NCI-H69 (cell line): ENCODE results near the gene NKTR.

Source experiments
- DNase-seq: peaks from one replicate; lab custom pipeline; 2025; lab: John Stamatoyannopoulos, UW

NKTR gene

GRCh38 chr3:42649783-42650182 lies 49.3 kb downstream of the NKTR start:
- DNase-seq = no peak

- no peak for DNase-seq
Measured at GRCh38 chr3:42651248-42652091, 51.0 kb downstream of the NKTR start.

DNA sequence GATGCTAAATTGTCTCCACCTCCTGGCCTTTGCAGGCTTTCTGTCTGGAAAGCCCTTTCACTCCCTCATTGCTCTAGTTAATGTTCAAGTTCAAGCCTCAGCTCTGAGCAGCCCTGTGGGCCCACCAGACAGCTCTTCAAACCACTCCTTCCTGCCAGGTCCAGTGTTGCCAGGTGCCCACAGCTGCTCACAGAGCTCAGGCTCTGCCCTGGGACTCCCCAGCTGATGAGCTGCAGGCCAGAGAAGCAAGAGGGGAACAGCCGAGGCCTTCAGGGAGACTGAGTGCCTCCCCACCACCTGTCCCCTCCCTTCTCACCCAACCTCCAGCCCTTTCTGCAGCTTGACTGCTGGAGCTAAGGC lies 51.7 kb downstream of the NKTR start:
- DNase-seq = no peak

GRCh38 chr3:42652611-42653302 lies 52.3 kb downstream of the NKTR start:
- peak; percentile 51 for DNase-seq

GRCh38 chr3:42653303-42653559 lies 52.7 kb downstream of the NKTR start:
- no peak for DNase-seq

GRCh38 chr3:42653560-42654330 lies 53.3 kb downstream of the NKTR start, which contains the start of gene ZBTB47:
TSS of gene ZBTB47 (plus strand) at chr3:42653697. CDS start at chr3:42658356, 4,659 bp downstream.
- DNase-seq = peak; percentile 72

- DNase-seq = peak; percentile 84
Measured at GRCh38 chr3:42654331-42655201, 54.1 kb downstream of the NKTR start.

DNA sequence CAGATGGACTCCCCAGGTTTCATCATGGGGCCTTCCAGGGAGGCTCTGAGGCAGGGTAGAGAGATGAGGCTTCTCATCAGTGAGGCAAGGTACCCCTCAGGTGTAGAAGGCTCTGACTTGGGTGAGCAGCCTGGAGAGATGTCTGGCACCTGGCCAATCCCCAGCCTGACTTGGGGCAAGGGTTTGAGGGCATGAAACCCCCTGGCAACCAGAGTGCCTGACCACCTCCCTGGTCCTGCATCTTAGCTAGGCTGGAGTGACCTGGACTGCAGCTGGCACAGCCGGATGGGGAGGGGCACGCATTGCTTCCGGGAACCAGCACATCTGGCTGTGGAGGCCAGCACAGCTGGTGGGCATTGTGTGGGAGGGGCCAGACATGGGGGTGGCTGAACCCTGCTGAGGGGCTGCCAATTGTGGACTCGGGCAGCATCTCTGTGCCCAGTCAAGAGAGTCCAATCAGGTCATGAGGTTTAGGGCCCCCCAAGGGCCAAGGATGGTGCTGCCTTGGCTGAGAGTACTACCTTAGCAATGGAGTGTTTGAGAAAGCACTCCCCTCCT lies 54.9 kb downstream of the NKTR start:
- peak; percentile 29 for DNase-seq

DNA sequence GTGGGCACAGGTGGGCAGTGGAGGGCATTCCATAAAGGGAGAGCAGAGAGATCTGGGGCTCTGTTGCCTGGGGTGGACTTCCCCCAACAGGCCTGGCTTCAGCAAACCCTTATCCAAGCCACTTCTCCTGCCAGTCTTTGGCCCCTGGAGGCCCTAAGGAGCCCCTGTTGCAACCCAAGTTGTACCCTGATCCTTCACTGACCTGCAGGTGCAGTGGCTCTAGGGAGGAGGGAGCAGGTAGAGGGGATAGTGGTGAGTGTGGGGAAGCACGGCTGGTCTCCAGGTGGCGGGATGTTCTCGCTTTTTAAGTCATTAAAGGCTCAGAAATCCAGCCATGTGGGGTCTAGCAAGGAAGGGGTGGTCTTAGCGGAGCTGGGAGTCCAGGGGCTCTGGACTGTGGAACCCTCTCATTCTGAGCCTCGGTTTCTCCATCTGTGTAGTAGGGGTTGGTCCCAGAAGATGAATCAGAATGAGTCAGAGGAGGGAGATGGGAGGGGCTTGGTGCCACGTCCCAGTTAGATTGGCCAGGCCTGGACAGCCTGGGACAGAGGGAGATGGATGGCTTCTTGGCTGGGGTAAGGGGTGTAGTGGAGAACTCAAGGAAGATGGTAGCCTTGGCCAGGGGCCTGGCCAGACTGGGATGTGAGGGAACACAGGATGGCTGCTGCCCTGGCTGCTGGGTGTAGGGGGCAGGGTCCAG lies 55.6 kb downstream of the NKTR start:
- no peak for DNase-seq

DNA sequence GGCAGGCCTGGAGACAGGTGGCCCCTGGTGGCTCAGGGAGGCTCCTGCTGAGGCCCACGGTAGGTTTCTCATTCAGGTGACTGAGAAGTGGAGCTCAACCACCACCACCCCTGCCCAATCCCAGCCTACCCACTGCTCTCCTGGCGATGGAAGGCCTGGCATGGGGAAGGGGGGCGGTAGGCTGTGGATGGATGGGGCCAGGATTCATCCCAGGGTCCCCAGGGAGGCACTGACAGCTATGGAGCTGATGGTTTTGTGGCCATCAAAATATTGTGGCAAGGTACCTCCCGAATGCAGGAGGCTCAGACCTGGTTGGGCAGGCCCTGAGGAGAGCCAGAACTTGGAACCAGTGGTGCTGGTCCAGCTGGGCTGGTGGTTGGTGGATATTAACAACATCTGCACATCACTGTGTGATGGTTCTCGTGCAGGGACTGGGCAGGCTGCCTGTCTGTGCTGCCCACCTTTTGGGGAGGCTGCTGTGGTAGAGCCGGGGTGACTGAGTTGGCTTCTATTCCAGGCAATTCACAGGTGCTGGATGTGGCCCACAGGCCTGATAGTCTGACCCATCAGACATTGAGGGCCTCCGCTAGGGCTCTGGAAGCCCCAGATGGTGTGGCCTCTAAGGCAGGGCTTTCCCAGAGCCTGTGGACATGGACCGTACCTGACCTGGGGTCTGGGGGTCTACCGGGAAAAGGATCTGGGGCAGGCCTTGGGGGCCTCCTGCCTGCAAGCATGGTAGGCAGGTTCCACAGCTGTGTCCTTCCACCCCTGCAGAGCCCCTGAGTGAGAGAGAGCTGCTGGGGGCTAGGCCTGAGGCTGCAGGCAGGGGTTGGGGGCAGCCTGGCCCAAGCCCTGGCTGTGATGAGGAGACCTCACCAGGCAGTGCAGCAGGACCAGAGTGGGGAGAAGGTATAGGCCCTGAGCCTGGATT lies 56.5 kb downstream of the NKTR start:
- no peak for DNase-seq

GRCh38 chr3:42657675-42658074 lies 57.2 kb downstream of the NKTR start:
- DNase-seq = no peak

DNA sequence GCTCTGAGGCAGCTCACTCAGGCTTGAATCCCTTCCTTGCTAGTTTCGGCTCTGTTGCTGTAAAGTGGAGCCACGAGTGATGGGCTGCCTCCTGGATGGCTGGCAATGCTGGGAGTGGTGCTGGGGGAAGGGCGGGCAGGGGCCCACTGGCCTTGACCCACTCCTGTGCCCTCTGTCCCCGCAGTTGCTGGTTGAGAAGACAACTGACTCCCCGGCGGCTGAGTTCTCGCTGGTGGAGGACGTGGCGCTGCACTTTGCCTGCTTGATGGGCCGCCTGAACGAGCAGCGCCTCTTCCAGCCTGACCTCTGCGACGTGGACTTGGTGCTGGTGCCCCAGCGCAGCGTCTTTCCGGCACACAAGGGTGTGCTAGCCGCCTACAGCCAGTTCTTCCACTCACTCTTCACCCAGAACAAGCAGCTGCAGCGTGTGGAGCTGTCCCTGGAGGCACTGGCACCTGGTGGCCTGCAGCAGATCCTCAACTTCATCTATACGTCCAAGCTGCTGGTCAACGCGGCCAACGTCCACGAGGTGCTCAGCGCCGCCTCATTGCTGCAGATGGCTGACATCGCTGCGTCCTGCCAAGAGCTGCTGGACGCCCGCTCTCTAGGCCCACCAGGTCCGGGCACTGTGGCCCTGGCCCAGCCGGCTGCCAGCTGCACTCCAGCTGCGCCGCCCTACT lies 57.7 kb downstream of the NKTR start:
- DNase-seq = no peak

DNA sequence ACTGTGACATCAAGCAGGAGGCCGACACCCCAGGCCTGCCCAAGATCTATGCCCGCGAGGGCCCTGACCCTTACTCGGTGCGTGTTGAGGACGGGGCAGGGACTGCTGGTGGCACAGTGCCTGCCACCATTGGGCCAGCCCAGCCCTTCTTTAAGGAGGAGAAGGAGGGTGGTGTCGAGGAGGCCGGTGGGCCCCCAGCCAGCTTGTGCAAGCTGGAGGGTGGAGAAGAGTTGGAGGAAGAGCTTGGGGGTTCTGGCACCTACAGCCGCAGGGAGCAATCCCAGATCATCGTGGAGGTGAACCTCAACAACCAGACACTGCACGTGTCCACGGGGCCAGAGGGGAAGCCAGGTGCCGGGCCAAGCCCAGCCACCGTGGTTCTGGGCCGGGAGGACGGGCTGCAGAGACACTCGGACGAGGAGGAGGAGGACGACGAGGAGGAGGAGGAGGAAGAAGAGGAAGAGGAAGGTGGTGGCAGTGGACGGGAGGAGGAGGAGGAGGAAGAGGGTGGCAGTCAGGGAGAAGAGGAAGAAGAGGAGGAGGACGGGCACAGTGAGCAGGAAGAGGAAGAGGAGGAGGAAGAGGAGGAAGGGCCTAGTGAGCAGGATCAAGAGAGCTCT lies 58.4 kb downstream of the NKTR start:
- DNase-seq = no peak

GRCh38 chr3:42659451-42660130 lies 59.1 kb downstream of the NKTR start:
- no peak for DNase-seq

- peak; percentile 88 for DNase-seq
Measured at GRCh38 chr3:42660131-42660715, 59.7 kb downstream of the NKTR start.

DNA sequence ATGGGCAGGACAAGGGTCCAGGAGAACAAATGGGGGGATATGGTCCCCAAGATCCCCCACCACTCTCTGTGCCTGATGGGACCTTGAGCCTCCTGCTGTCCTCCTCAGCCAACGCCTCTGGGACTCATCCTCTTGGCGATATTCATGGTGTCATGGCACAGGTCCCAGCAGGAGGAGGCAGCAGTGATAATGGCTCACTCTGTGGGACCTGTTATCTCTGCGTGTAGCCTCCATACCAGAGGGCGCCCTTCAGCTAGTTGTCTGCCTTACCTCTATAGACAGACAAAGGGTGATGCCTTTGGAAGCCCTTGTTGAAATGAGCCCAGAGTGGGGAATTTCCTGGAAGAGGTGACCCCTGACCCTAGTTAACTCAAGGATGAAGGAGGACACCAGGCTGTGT lies 60.4 kb downstream of the NKTR start:
- peak; percentile 64 for DNase-seq

- DNase-seq = no peak
Measured at GRCh38 chr3:42661593-42662022, 61.1 kb downstream of the NKTR start.
